Gastrocnemius medialis (tissue), 4 donors: Measurements from ENCODE around the gene APBA3. TPM values are rescaled to one million over a fixed set of nuclear protein-coding genes. Genes with fewer than 3 reads are reported as not detected.

Experiments used
- ATAC-seq, 2 donors: fragments of 150-250 bp; one replicate each; pipeline ENCODE4 v1.9.1; 2016
- DNase-seq, 2 donors: peaks; one replicate each; pipeline ENCODE4 v3.0.0-alpha.2; 2019
- H3K27ac ChIP-seq, 4 donors: fragments of 200-600 bp; sonication (generic); 1 replicate in 1 of 4; 2 replicates in 3 of 4; pipeline ENCODE4 v1.5.1; 2016 to 2018; ENCODE audit warnings: mild to moderate bottlenecking in 2 of 4, moderate library complexity in 1 of 4
- H3K27me3 ChIP-seq, 3 donors: fragments of 200-600 bp; sonication (generic) in 2 of 3; 1 replicate in 1 of 3; 2 replicates in 2 of 3; pipeline versions ENCODE4 v1.5.1 to v1.6.0; 2016 to 2019; ENCODE audit warnings: mild to moderate bottlenecking in 1 of 3, moderate library complexity in 1 of 3
- H3K36me3 ChIP-seq, 2 donors: fragments of 200-600 bp; sonication (generic) in 1 of 2; one replicate each; pipeline ENCODE4 v1.5.1; 2017 to 2018
- H3K4me1 ChIP-seq, 2 donors: fragments of 200-600 bp; sonication (generic) in 1 of 2; one replicate each; pipeline ENCODE4 v1.5.1; 2016 to 2017; ENCODE audit warnings: mild to moderate bottlenecking in 2 of 2
- H3K4me3 ChIP-seq, 4 donors: fragments of 200-600 bp; sonication (generic) in 3 of 4; 1 replicate in 1 of 4; 2 replicates in 3 of 4; pipeline ENCODE4 v1.5.1; 2016 to 2019; ENCODE audit warnings: mild to moderate bottlenecking in 2 of 4
- H3K9me3 ChIP-seq, 3 donors: fragments of 200-600 bp; sonication (generic) in 2 of 3; 1 replicate in 1 of 3; 2 replicates in 2 of 3; pipeline ENCODE4 v1.5.1; 2016 to 2019
- CTCF ChIP-seq, 5 experiments: fragments of 450-650 bp in 3 of 5; fragments of 200-600 bp in 2 of 5; sonication (generic) in 2 of 5; IDR thresholded peaks in 4 of 5; conservative IDR thresholded peaks in 1 of 5; 1 replicate in 4 of 5; 2 replicates in 1 of 5; pipeline ENCODE4 v1.5.1; 2016 to 2019; ENCODE audit warnings: antibody characterized with exemption in 5 of 5, mild to moderate bottlenecking in 3 of 5, moderate library complexity in 3 of 5
- POLR2A ChIP-seq, 2 donors: fragments of 450-650 bp; IDR thresholded peaks; one replicate each; pipeline ENCODE4 v1.6.1; 2017; ENCODE audit warnings: antibody characterized with exemption in 2 of 2, mild to moderate bottlenecking in 2 of 2, moderate library complexity in 2 of 2
- in situ Hi-C, 4 donors: fragments of 200-750 bp; cut with MboI; loops; one replicate each; pipeline versions ENCODE4 v1.15.0 to v1.8.0; 2017; ENCODE audit warnings: low sequenced_read_pairs in 4 of 4
- intact Hi-C: fragments of 100-400 bp; cut with DNase I; formaldehyde crosslinking; loops from one replicate; pipeline ENCODE4 v1.15.1; 2023; ENCODE audit warnings: low total_unique reads
- total RNA-seq, 4 donors: library from RNA; depleted of rRNA; stranded (reverse); fragments of >200 nt; gene quantifications; one replicate each; pipeline versions ENCODE4 v1.1.0 to v1.2.3, GENCODE V29; 2016

Gene APBA3
- total RNA-seq, 4 donors from 2014 or later: 14.0 to 29.6 (median 27.4) TPM

DNA sequence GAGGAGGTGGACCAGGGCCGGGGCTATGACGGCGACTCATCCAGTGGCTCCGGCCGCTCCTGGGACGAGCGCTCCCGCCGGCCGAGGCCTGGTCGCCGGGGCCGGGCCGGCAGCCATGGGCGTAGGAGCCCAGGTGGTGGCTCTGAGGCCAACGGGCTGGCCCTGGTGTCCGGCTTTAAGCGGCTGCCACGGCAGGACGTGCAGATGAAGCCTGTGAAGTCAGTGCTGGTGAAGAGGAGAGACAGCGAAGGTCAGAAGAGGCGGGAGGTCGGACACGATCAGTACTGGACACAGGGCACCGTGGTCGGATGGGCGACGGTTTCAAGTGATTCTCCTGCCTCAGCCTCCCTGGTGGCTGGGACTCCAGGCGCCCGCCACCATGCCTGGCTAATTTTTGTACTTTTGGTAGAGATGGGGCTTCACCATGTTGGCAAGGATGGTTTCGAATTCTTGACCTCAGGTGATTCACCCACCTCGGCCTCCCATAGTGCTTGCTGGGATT, 31.0 kb downstream of the APBA3 start:
- Histone ChIP-seq H3K4me1 (no peaks in the 10 kb centered on the region), H3K27me3 (no peaks in the 10 kb centered on the region), H3K36me3 (no peaks in the 10 kb centered on the region), H3K9me3 (no peaks in the 10 kb centered on the region), H3K27ac (no peak overlapping the region), H3K4me3 (no peak overlapping the region)
- in situ Hi-C loops (no loop called here), intact Hi-C loops (no loop called here)
- TF ChIP-seq CTCF (IDR thresholded peaks at IDR 0.05 in 4 of 5, conservative IDR thresholded peaks at IDR 0.05 in 1 of 5) (no peak), POLR2A (IDR thresholded peaks at IDR 0.05) (no peak)
- no peak for DNase-seq
- no peak for ATAC-seq

GRCh38 chr19:3725640-3726310, 35.7 kb downstream of the APBA3 start:
- no peaks in the 10 kb centered on the region for H3K9me3 ChIP-seq
- no peak for DNase-seq
- ATAC-seq: no peak
- no peaks in the 10 kb centered on the region for H3K4me1 ChIP-seq
- no peaks in the 10 kb centered on the region for H3K36me3 ChIP-seq
- intact Hi-C loops (no loop called here), in situ Hi-C loops (no loop called here)
- H3K27ac ChIP-seq: no peak overlapping the region
- no peak overlapping the region for H3K4me3 ChIP-seq
- TF ChIP-seq CTCF (IDR thresholded peaks at IDR 0.05 in 4 of 5, conservative IDR thresholded peaks at IDR 0.05 in 1 of 5) (no peak), POLR2A (IDR thresholded peaks at IDR 0.05) (no peak)
- H3K27me3 ChIP-seq: peaks cover 30 to 37% (median 31%) of the 10 kb centered on the region in 3 donors

GRCh38 chr19:3725121-3725520, 36.4 kb downstream of the APBA3 start:
- in situ Hi-C loops: no loop called here
- Histone ChIP-seq H3K36me3 (no peaks in the 10 kb centered on the region), H3K27ac (no peak overlapping the region), H3K27me3 (peaks cover 36 to 43% (median 38%) of the 10 kb centered on the region in 3 donors), H3K4me3 (no peak overlapping the region), H3K9me3 (no peaks in the 10 kb centered on the region), H3K4me1 (no peaks in the 10 kb centered on the region)
- no peak for DNase-seq
- intact Hi-C loops: no loop called here
- TF ChIP-seq CTCF (IDR thresholded peaks at IDR 0.05 in 4 of 5, conservative IDR thresholded peaks at IDR 0.05 in 1 of 5) (no peak), POLR2A (IDR thresholded peaks at IDR 0.05) (no peak)
- no peak for ATAC-seq

GRCh38 chr19:3723883-3724282, 37.6 kb downstream of the APBA3 start:
- TF ChIP-seq POLR2A (IDR thresholded peaks at IDR 0.05) (no peak), CTCF (IDR thresholded peaks at IDR 0.05 in 4 of 5, conservative IDR thresholded peaks at IDR 0.05 in 1 of 5) (no peak)
- Histone ChIP-seq H3K27ac (no peak overlapping the region), H3K27me3 (peaks cover 43 to 56% (median 46%) of the 10 kb centered on the region in 3 donors), H3K4me1 (no peaks in the 10 kb centered on the region), H3K4me3 (no peak overlapping the region), H3K36me3 (no peaks in the 10 kb centered on the region), H3K9me3 (no peaks in the 10 kb centered on the region)
- in situ Hi-C loops: no loop called here
- DNase-seq (no peak), ATAC-seq (no peak)
- intact Hi-C loops: no loop called here
